Germinal center (tissue), 1 donor: ENCODE measurements around the gene HOXD11.

Source experiments
- DNase-seq: peaks from one replicate; pipeline ENCODE4 v3.0.0; 2012; ENCODE audit warnings: mixed read lengths, low spot score

The HOXD11 gene

DNA sequence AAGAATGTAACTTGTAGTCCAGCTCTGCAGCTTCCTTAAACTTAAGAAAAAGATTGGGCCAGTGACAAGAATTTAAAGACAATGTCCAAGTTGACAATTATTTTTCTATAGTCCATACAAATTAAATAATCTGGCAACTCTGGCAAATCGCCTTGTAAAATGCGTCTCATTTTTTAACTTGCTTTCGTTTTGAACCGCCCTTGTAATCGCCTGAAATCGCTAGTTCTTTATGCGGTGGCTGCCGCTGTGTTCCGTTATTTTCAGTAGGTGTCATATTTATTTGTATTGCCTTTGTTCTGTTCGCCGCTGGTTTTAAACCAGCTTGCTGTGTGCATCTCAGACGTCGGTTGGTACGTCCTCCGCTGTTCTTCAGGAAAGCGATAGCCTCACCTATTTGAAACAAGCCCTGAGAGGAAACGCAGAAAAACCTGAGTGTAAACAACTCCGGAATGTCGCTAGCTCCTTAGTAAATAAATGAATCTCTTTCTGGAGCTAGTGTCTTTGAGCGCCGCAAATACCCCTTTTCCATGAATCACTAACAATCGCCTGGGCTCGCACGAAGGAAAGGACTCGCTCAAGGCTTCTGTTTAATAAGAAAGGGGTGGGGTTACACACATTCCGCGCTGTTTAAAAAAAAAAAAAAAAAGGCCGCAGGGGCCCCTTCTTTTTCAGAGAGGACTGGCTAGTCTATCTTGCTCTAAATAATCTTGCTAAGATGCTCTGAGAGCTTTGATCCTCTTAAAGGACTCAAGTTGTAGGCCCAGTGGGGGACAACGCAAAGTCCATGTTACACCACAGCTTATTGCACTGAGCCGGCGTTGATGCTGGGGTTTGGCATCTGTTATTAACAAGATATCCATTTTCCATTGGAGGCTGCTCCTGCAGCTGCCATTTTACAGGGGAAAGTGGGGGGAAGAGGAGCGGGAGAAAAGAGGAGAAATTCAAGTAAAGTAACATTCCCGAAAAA lies 25.4 kb downstream of the HOXD11 start:
- no peak for DNase-seq

DNA sequence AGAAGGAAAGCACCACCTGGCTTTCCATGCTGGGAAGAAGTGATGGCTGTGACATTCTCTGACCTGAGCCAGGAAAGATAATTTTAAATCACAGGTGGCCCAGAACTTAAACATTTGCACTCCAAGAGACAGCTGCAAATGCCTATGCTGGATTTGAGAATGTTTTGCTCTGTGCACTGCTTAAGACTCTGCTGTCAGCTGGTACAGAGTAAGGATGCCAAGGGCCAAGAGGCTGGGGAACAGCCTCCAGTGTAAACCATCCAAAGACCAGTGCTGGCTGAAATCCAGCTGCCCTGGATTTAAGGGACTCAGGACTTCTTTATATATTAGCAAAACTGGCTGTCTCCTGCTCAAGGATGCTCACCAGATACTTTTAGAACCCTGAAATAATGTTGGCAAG lies 26.3 kb downstream of the HOXD11 start:
- DNase-seq: no peak

DNA sequence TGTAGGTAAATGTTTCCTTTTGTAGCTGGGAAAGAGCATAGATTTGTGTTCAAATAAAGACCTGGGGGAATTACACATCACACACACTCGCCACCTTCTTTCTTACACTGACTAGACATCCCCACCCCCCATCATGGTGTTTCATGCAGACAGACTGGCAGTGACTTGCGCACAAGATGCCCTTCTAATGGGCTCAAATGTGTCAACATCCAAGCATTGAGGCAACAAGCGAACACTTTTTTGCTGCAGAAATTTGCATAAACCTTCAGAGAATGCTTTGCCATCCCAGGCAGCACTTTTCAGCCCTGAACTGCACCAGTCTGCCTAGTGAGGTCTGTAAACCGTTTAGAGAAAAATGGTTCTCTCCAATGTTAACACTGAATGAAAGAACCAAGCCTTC lies 27.0 kb downstream of the HOXD11 start:
- DNase-seq: no peak

DNA sequence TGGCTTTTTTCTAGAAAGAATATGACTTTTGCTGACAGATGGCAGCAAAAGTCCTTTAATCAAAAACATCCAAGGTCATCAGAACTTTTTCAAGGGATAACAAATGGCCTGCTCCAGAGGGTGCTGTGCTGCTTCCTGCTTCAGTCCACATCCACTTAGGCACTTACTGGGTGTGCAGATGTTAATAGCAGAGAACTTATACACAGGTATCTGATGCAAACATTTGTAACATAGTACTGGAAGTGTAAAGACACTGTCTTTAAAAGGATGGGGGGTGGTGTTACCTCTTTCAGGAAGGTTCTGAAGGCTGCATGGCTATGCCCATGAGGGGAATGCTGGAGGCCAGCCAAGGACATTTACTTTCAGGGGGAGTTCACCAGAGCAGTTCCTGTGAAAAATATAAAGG lies 28.0 kb downstream of the HOXD11 start:
- DNase-seq: no peak

DNA sequence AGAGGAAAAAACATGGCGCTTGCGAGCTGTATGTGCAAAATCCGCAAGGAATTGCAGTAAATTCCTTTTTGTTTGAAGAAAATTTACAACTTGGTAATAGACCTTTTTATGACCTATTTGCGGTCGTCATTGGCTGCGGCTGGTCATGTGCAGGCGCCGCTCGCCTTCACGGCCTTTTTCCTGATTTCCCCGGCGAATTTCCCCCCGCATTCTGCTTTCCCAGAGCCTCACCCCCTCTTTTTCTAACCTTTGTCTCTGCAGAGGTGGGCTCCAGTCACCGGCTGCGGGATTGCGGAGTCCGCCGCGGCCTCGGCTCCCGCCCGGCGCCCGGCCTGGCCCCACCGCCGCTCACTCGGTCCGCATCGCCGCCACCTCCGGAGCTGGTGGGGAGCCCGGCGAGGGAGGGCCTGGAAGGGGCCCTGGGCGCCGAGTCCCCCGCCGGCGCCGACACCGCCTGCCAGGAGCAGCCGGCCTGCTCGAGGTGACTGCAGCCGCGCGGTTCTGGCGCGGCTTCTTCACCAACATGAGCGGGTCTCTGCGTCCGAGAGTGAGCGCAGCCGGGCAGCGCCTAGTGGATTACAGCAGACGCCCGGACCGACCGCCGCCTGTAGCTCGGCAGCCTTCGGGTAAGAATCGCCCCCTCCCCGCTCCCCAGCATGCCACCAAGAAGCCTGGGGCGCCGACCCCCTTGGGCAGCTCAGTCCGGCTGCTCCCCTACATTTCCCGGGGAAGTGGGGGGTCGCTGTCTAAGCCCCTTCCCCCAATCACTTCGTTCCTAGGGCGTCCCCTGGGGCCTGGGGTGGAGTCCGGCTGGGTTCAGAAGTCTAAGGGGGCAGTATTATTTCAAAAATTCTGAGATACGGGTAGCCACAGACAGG lies 29.5 kb downstream of the HOXD11 start:
- no peak for DNase-seq

DNA sequence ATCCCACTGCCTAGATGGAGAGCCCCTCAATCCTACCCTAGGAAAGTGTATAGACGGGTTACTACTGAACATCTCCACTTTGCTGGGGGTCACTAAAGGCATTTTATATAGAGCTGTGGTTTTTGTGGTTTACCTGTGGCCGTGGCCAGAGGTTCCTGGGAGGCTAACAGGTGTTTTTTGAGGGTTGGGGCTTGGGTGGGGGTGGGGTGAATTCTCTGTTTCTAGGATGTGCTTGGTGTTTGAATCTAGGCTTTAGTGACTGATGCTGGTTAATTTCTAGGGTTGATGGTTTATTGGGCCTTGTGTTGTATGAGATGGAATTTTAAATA lies 30.1 kb downstream of the HOXD11 start:
- DNase-seq: no peak

DNA sequence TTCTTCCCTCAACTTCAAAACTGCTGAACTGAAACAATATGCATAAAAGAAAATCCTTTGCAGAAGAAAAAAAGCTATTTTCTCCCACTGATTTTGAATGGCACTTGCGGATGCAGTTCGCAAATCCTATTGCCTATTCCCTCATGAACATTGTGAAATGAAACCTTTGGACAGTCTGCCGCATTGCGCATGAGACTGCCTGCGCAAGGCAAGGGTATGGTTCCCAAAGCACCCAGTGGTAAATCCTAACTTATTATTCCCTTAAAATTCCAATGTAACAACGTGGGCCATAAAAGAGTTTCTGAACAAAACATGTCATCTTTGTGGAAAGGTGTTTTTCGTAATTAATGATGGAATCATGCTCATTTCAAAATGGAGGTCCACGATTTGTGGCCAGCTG lies 30.8 kb downstream of the HOXD11 start:
- DNase-seq: no peak

DNA sequence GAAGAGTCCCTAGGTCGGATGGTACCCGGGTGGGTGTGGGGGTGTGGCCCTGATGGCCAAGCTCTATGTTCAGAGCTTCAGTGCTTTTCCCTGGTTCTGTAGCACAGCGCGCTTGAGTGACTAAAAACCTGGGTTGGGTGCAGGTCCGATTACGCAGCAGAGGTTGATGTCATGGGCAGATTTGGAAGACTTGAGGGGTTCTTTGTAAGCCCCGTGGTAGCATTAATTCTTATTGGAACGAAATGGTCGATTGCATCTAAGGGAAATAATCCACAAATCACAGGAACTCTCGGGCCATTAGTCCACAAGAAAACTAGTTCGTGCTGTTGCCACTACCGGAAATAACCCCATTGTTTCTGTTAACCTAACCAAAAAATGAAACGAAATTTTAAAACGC lies 31.4 kb downstream of the HOXD11 start:
- no peak for DNase-seq

DNA sequence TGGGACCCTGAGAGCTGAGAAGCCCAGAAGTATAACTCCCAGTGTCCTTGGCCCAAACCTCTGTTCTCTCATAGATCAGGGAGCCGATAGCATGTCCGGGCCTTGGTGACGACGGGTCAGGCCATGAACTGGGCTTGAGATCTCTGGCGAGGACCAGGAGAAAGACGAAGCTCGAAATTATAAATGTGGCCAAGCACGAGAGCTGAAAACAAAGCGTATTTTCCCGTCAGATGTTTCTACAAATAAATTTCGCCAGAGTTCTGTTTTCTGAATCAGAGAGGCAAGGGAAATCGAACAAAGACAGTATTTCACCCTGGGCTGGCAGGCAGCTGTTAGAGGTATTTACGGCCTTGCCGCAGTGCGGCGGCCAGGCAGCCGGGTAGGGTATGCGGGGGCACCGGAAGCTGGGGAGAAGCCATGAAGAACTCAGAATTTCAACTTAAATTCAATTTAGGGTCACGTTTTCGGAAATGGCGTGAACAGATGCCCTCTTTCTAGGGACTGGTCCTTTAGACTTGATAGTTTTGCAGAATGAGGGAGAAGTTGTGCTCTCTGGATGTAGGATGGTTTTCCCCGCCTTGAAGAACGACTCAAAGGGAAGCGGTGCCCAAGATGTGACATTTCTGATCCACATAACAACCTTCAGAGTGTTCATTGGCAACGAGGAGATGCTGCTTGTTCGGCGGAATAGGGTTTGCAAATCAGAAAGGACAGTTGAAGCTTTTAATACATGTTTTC lies 32.0 kb downstream of the HOXD11 start:
- DNase-seq: no peak

DNA sequence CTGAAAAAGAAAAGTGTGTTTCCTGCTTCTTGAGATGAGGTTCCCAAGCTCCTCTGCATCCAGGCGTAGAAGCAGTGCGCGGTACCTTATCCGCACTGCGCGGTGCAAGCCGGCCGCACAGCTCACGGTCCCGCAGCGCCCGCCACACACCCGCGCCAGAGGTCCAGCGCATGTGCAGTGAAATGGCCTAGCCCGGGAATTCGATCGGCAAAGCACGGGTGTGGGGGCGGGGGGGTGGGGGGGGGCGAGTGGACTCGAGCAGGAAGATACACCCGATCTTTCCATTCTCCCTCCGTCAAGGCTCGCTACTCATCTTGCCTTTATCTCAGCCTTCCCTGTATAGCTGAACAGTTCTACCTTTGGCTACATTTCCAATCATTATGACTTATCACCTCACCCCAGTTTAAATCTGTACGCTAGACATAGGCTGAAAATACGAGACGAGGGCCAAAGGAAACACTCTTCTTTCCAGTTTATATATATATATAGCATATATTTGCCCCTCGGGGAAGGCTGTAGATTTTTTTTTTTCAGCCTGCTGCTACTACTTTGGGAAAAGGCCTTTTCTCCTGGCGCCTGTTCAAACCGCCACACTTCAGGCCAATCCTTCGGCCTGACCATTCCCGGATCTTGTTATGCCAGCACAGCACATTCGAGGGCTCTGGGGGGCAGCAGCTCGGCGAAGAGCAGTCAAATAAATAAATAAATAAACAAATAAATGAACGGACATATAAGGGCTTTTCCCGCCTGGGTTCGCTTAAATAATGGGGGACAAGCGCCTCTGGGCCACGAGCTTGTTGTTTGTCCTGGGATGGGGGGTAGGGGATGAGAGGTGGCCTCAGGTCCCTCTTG lies 32.8 kb downstream of the HOXD11 start:
- no peak for DNase-seq

DNA sequence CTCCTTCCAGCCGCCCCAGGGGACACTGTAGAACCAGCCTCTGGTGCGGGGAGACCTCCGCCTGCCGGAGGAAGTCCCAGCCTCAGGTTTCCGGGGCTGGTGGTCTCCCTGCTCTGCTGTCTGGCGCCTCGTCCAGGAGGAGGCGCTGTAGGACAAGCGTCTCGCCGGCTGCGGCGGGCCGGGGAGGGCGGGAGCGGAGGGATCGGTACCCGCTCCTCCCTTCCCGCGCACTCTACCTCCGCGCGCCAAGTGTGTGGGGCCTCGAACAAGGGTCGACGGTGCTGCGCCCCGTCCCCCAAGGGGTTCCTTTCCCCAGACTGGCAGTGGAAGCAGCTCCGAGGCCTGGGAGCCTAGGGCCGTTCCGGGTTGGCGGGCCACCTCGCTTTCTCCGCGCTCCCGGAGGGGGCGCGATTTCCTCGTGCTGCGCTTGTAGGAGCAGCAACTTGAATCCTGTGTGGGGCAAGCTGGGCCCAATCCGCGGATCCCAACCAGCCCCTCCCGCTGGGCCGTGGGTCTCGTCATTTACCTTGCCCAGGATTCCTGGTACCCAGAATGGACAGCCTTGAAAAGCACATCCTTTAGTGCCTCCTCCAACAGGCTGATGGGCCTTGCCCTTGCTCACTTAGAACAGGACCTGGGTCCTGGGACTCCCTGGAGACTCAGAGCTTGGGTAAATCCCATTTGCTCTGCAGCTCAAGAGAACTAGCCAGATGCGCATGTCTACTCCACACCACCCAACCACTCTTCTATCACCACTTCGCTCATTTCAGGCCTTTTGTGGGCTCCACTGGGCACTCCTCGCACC lies 33.6 kb downstream of the HOXD11 start:
- peak; percentile 87 for DNase-seq

DNA sequence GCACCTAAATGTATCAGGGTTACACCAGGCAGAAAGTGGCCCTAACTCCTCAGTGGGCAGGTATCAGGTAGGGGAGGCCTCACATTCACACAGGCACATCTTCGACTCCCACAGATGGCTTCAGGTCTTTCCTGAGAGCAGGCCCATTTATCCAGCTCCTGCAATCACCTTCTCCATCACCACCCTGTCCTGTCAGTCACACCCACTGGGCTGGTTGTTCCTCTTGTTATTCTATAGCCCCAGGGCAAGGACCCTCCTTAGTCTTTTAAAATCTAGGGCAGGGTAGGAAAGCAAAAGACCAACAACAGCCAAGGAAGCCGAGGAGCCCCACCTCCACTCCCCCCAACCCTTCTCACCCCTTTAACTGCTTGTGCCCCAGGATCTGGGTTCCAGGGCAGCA lies 35.2 kb downstream of the HOXD11 start:
- no peak for DNase-seq

DNA sequence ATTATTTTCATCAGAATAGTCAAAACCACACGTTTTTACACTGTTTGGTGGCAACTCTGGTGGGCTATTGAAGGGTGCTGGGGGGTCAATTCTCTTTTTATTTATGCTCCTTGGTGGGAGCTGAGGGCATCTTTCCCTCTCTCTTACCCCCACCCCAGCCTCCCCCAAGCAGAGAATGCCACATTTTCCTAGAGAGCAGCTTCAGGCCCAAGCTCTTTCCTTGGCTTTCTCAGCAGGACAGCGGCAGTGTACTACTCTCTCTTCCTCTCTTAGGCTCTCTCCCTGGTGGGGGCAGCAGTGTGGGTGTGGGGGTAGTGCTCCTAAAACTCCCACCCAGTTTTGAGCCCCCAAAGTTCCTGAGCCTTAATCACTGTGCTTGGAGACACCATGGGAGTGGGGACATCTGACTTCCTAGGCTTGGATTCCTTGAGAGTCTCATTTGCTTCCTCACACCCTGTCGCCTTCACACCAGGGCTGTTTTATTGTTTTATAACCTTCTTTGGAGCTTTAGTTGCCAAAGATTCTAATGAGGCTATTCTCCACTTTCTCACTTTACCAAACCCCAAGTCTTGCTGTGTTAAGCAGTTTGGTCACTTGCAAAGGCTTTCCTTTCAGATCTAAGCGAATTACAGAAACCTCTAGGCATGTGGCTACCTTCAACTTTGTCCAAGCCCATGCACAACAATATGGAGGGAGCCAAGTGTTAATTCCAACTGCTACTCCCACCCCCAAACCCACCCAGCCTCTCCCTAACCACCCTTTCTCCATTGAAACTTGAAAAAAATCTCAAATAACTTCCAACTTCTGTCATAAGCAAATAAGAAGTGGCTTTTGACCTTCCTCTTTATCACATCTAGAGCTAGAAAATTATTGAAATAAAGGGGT lies 38.2 kb downstream of the HOXD11 start:
- DNase-seq: no peak

DNA sequence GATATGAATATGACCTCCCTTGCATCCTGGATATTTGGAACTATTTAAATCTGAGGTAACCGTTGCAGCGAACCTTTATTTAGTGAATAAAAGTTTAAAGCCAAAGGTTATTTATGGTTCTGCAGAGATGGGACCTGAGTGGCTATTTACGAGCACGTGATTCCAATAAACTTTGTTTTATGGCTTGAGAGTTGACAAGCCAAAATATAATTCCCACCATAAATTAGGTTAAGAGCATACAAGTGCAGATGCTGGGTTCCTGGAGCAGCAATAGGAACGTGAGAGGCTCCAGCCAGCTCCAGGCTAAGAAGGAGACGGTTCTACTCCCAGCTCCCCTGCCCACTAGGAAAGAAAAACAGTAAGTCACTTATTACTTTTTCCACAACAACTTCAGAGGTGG lies 39.0 kb downstream of the HOXD11 start:
- no peak for DNase-seq

DNA sequence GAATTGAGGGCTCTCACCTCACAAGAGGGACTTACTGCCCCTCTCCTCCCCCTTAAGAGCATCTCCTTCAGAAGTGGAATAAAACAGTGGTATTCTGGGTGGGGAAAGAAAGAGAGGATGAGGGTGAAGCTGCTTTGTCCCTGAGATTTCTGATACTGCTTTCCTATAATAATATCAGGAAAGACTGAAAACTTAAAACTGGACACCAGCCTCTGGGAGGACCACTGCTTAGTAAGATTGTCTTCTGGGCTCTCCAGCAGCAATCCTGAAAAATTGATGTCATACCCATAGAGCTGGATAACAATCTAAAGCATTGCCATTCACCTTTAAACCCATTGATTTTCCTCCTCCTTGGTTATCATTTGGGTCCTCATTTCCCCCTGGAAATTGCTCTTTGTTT lies 39.6 kb downstream of the HOXD11 start:
- DNase-seq: no peak

DNA sequence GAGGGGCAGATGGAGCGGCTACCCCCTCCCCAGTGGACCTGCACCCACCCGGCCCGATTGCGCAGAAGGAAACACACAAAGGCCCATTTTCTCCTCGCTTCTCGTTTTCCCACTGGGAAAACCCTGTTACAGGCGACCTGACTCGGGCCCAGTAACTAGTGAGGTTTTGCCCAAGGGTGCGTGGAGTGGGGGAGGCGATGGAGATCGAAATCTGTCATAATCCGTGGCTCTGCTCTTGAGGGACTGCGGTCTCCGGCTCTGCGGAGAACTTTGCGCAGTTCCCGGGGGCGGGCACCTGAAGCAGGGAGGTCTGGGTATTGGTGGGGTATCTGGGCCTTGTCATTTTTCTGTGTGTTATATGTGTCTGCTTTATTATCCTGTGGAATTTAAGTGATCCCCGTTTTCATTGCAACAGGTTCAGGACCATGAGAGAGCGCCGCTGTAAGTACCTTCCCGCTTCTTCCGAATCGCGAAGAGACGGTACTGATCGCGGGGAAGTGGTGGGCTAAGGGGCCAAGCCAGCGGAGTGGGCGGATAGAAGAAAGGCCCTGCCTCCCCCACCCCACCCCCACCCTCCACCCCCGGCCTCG lies 40.2 kb downstream of the HOXD11 start:
- DNase-seq: no peak

DNA sequence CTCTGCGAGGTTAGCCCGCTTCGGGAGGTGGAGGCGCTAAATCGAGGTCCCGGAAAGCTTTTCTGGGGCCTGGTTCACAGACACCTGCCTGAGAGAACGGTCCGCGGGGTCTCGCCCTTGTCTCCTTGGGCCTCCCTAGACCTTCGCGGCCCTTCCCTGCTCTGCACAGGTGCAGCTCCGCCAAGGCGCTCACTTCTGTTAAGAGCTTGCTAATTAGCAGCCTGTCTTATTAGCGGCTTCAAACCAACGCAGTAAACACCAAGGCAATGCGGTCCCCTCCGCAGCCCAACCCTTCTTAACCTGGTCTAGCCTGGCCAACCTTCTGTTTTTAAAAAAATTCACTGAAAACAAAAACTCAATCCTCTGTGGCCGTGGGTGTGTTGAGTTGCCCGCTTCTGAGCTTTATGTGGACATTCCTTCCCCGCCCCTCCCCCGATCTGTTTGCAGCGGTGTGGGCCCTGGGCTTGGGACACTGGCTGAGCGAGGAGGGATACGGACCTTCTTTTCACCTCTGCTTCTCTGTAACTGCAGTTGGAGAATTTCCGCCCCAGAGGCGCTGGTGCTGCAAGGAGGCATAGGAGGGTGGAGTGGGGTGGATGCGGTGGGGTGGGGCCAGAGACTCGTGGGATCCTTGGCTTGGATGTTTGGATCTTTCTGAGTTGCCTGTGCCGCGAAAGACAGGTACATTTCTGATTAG lies 40.9 kb downstream of the HOXD11 start:
- no peak for DNase-seq

DNA sequence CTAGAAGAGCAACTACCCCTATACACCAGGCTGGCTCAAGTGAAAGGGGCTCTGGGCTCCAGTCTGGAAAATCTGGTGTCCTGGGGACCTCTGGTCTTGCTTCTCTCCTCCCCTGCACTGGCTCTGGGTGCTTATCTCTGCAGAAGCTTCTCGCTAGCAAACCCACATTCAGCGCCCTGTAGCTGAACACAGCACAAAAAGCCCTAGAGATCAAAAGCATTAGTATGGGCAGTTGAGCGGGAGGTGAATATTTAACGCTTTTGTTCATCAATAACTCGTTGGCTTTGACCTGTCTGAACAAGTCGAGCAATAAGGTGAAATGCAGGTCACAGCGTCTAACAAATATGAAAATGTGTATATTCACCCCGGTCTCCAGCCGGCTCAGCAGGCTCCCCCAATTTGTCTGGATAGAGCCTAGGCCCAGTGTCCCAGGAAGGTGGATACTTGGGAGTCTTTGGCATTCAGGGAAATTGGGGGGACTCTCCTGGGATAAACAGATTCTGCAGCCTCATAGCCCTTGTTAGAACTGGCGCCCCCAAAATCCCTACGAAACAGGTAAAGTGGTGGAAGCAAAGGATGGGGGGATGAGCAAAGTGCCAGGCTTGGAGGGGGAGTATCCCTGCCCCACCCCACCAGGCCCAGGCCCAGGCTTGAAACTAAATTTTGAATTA lies 41.8 kb downstream of the HOXD11 start:
- DNase-seq: no peak
